Activated CD4-positive, alpha-beta T cell treated with anti-CD3 and anti-CD28 coated beads, Interleukin-2, amount 10 ng/mL, durations not matched to agents 7 days and 5 days (primary cell): ENCODE measurements around the gene NRCAM. TPM values are rescaled to one million over a fixed set of nuclear protein-coding genes. Genes with fewer than 3 reads are reported as not detected.
"Not testable (repeated sequence)": the region's sequence is repeated elsewhere in the genome, so short reads cannot be mapped to it uniquely, and the experiment has no call there.

Experiments
- CTCF ChIA-PET: fragments of 350-600 bp; sonication (Branson Sonifier 250); formaldehyde crosslinking; loops from one replicate; lab custom pipeline; 2021; ENCODE audit warnings: antibody characterized with exemption; lab: Charles Lee
- POLR2A ChIA-PET: fragments of 350-600 bp; sonication (Branson Sonifier 250); formaldehyde crosslinking; loops from one replicate; lab custom pipeline; 2021; ENCODE audit warnings: antibody characterized with exemption; lab: Charles Lee
- DNase-seq: peaks from one replicate; pipeline ENCODE4 v3.0.0-alpha.2; 2020
- H3K27ac Mint-ChIP-seq: one replicate; pipeline ENCODE4 v1.8.0; 2021; ENCODE audit warnings: mild to moderate bottlenecking, moderate library complexity, mixed read lengths
- H3K27me3 Mint-ChIP-seq: one replicate; pipeline ENCODE4 v1.8.0; 2021; ENCODE audit warnings: mixed read lengths
- H3K36me3 Mint-ChIP-seq: one replicate; pipeline ENCODE4 v1.8.0; 2021; ENCODE audit warnings: low read depth, mixed read lengths
- H3K4me1 Mint-ChIP-seq: one replicate; pipeline ENCODE4 v1.8.0; 2021; ENCODE audit warnings: mixed read lengths
- H3K4me3 Mint-ChIP-seq: one replicate; pipeline ENCODE4 v1.8.0; 2021; ENCODE audit warnings: mild to moderate bottlenecking, moderate library complexity, mixed read lengths
- H3K9me3 Mint-ChIP-seq: one replicate; pipeline ENCODE4 v1.8.0; 2021; ENCODE audit warnings: mixed read lengths
- total RNA-seq, 2 experiments: library from RNA; stranded (reverse); gene quantifications; one replicate each; pipeline ENCODE4 v1.2.3, GENCODE V29; 2021

The NRCAM gene
- total RNA-seq, 2 experiments from 2014 or later: 0.12 to 0.46 TPM

- Mint-ChIP-seq H3K4me1 (no peaks in the 10 kb centered on the region), H3K27me3 (peaks cover 8% of the 10 kb centered on the region), H3K27ac (no peak overlapping the region), H3K4me3 (no peak overlapping the region), H3K36me3 (no peaks in the 10 kb centered on the region), H3K9me3 (no peaks in the 10 kb centered on the region)
- DNase-seq: no peak
- CTCF ChIA-PET: interaction anchor here (0.7 to 1.8 kb wide), 2 partner anchors 11 to 150 kb away, joined by 3 to 4 read pairs; no protein-coding TSS in a partner anchor
- POLR2A ChIA-PET: no interaction called here
Observed at GRCh38 chr7:108402865-108403264, 53.4 kb downstream of the NRCAM start.

- no peak for DNase-seq
- no peaks in the 10 kb centered on the region for H3K9me3 Mint-ChIP-seq
Observed at GRCh38 chr7:108396080-108396479, 60.2 kb downstream of the NRCAM start.

GRCh38 chr7:108395426-108395825, 60.8 kb downstream of the NRCAM start:
- Mint-ChIP-seq H3K4me1 (no peaks in the 10 kb centered on the region), H3K27ac (no peak overlapping the region), H3K9me3 (no peaks in the 10 kb centered on the region), H3K4me3 (no peak overlapping the region), H3K27me3 (peaks cover 8% of the 10 kb centered on the region), H3K36me3 (no peaks in the 10 kb centered on the region)
- ChIA-PET CTCF (no interaction called here), POLR2A (no interaction called here)
- DNase-seq: no peak

More at GRCh38 chr7:108396080-108396479, 60.2 kb downstream of the NRCAM start:
- H3K27ac Mint-ChIP-seq: no peak overlapping the region
- no peaks in the 10 kb centered on the region for H3K36me3 Mint-ChIP-seq
- H3K27me3 Mint-ChIP-seq: peaks cover 8% of the 10 kb centered on the region
- H3K4me1 Mint-ChIP-seq: no peaks in the 10 kb centered on the region
- POLR2A ChIA-PET: no interaction called here
- no peak overlapping the region for H3K4me3 Mint-ChIP-seq
- CTCF ChIA-PET: no interaction called here

- DNase-seq, H3K36me3 Mint-ChIP-seq, CTCF ChIA-PET, H3K9me3 Mint-ChIP-seq, H3K27ac Mint-ChIP-seq, H3K4me1 Mint-ChIP-seq, H3K4me3 Mint-ChIP-seq, H3K27me3 Mint-ChIP-seq: not testable (repeated sequence)
- POLR2A ChIA-PET: interaction anchor here (0.7 kb wide), 1 partner anchor 63 kb away, joined by 3 read pairs; no protein-coding TSS in a partner anchor
Observed at GRCh38 chr7:108393097-108393496, 63.1 kb downstream of the NRCAM start.

- H3K9me3 Mint-ChIP-seq, POLR2A ChIA-PET, H3K27ac Mint-ChIP-seq: not testable (repeated sequence)
Observed at GRCh38 chr7:108387686-108388085, 68.5 kb downstream of the NRCAM start.

GRCh38 chr7:108385834-108386422, 70.3 kb downstream of the NRCAM start:
- H3K27ac Mint-ChIP-seq: no peak overlapping the region
- DNase-seq: no peak
- peaks cover 3% of the 10 kb centered on the region for H3K9me3 Mint-ChIP-seq
- CTCF ChIA-PET: no interaction called here
- peaks cover 2% of the 10 kb centered on the region for H3K27me3 Mint-ChIP-seq
- no peaks in the 10 kb centered on the region for H3K4me1 Mint-ChIP-seq
- H3K36me3 Mint-ChIP-seq: no peaks in the 10 kb centered on the region
- no peak overlapping the region for H3K4me3 Mint-ChIP-seq
- POLR2A ChIA-PET: interaction anchor here (0.5 kb wide), 1 partner anchor 266 kb away, joined by 3 read pairs; no protein-coding TSS in a partner anchor

More at GRCh38 chr7:108387686-108388085, 68.5 kb downstream of the NRCAM start:
- DNase-seq, H3K4me3 Mint-ChIP-seq, H3K27me3 Mint-ChIP-seq, CTCF ChIA-PET, H3K36me3 Mint-ChIP-seq, H3K4me1 Mint-ChIP-seq: not testable (repeated sequence)

GRCh38 chr7:108384716-108385483, 71.3 kb downstream of the NRCAM start:
- no peak for DNase-seq
- Mint-ChIP-seq H3K27me3 (peaks cover 2% of the 10 kb centered on the region), H3K4me3 (no peak overlapping the region), H3K27ac (no peak overlapping the region), H3K4me1 (no peaks in the 10 kb centered on the region), H3K36me3 (no peaks in the 10 kb centered on the region), H3K9me3 (peaks cover 3% of the 10 kb centered on the region)
- ChIA-PET CTCF (no interaction called here), POLR2A (no interaction called here)

- Mint-ChIP-seq H3K27me3 (peaks cover 8% of the 10 kb centered on the region), H3K27ac (no peak overlapping the region), H3K4me3 (no peak overlapping the region), H3K9me3 (no peaks in the 10 kb centered on the region), H3K4me1 (no peaks in the 10 kb centered on the region), H3K36me3 (no peaks in the 10 kb centered on the region)
- ChIA-PET CTCF (no interaction called here), POLR2A (no interaction called here)
- DNase-seq: no peak
Observed at GRCh38 chr7:108382932-108383331, 73.3 kb downstream of the NRCAM start.

- Mint-ChIP-seq H3K36me3 (no peaks in the 10 kb centered on the region), H3K4me1 (no peaks in the 10 kb centered on the region), H3K27me3 (peaks cover 6% of the 10 kb centered on the region), H3K27ac (no peak overlapping the region), H3K9me3 (no peaks in the 10 kb centered on the region), H3K4me3 (no peak overlapping the region)
- CTCF ChIA-PET: interaction anchor here (0.5 kb wide), 1 partner anchor 88 kb away, joined by 4 read pairs; no protein-coding TSS in a partner anchor
- no peak for DNase-seq
- POLR2A ChIA-PET: no interaction called here
Observed at GRCh38 chr7:108380517-108380916, 75.7 kb downstream of the NRCAM start.

- peaks cover 2% of the 10 kb centered on the region for H3K9me3 Mint-ChIP-seq
- peaks cover 6% of the 10 kb centered on the region for H3K27me3 Mint-ChIP-seq
- no peaks in the 10 kb centered on the region for H3K4me1 Mint-ChIP-seq
- no peak overlapping the region for H3K27ac Mint-ChIP-seq
- no peak for DNase-seq
- POLR2A ChIA-PET: no interaction called here
- no peak overlapping the region for H3K4me3 Mint-ChIP-seq
- CTCF ChIA-PET: no interaction called here
- H3K36me3 Mint-ChIP-seq: no peaks in the 10 kb centered on the region
Observed at GRCh38 chr7:108376206-108376605, 80.0 kb downstream of the NRCAM start.

- peaks cover 2% of the 10 kb centered on the region for H3K9me3 Mint-ChIP-seq
- H3K4me1 Mint-ChIP-seq: no peaks in the 10 kb centered on the region
- peaks cover 6% of the 10 kb centered on the region for H3K27me3 Mint-ChIP-seq
- ChIA-PET CTCF (no interaction called here), POLR2A (no interaction called here)
- DNase-seq: no peak
- no peak overlapping the region for H3K27ac Mint-ChIP-seq
- H3K36me3 Mint-ChIP-seq: no peaks in the 10 kb centered on the region
- H3K4me3 Mint-ChIP-seq: no peak overlapping the region
Observed at GRCh38 chr7:108375668-108376067, 80.6 kb downstream of the NRCAM start.

- Mint-ChIP-seq H3K36me3 (no peaks in the 10 kb centered on the region), H3K9me3 (peaks cover 2% of the 10 kb centered on the region), H3K27ac (no peak overlapping the region), H3K4me1 (no peaks in the 10 kb centered on the region), H3K27me3 (peaks cover 6% of the 10 kb centered on the region), H3K4me3 (no peak overlapping the region)
- ChIA-PET CTCF (no interaction called here), POLR2A (no interaction called here)
- DNase-seq: no peak
Observed at GRCh38 chr7:108374899-108375298, 81.3 kb downstream of the NRCAM start.

- no peak for DNase-seq
- Mint-ChIP-seq H3K27me3 (no peaks in the 10 kb centered on the region), H3K36me3 (no peaks in the 10 kb centered on the region), H3K4me1 (no peaks in the 10 kb centered on the region), H3K4me3 (no peak overlapping the region), H3K27ac (no peak overlapping the region), H3K9me3 (peaks cover 2% of the 10 kb centered on the region)
- ChIA-PET POLR2A (no interaction called here), CTCF (no interaction called here)
Observed at GRCh38 chr7:108372618-108373017, 83.6 kb downstream of the NRCAM start.
